Measurements from ENCODE around the gene POLR2E. TPM values are rescaled to one million over a fixed set of nuclear protein-coding genes. Genes with fewer than 3 reads are reported as not detected.

POLR2E gene
- total RNA-seq, 6 donors from 2014 or later, result 50.0 to 176 (median 103) TPM

DNA sequence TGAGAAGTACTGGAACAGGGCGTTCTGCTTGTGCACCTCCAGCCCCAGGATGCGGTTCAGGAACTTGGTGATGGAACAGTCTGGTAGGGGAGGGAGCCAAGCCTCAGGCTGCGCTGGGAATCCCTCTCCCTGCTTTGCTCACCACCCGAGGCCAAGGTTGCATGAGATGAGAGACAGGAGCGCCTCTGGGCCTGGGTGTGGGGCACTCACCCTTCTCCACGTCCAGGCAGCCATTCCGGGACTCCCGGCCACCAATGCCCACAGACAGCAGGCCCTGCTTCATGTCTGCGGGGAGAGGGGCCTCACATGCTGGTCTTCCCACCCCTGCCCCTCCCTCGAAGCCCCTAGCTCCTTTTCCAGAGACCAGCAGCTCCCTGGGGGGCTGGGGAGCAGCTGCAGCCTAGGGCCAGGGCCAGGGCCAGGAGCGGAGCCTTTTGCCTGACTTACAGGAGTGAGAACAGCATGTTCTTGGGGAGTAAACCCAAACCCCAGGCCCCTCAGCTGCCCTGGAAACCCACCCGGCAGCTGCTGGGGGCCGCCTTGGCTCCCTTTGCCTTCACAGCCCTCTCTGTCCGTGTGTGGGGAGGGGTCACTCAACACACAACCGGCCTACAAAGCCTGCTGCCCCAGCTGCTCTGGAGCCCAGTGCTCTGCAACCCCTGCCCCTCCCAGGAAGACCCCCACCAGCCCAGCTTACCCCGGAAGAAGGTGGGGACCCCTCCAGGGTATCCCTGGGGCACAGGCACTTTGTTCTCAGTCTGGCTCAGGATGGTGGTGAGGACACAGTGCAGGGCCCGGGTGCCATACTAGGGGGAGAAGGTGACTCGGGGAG, 15.8 kb upstream of the POLR2E start:
- H3K36me3 ChIP-seq, result peaks cover 36 to 99% (median 96%) of the 10 kb centered on the region in 4 donors
- TF ChIP-seq POLR2A (IDR thresholded peaks at IDR 0.05) (no peak), EP300 (IDR thresholded peaks at IDR 0.05) (no peak), POLR2AphosphoS5 (IDR thresholded peaks at IDR 0.05) (no peak)
- TF ChIP-seq, protein P1, sequence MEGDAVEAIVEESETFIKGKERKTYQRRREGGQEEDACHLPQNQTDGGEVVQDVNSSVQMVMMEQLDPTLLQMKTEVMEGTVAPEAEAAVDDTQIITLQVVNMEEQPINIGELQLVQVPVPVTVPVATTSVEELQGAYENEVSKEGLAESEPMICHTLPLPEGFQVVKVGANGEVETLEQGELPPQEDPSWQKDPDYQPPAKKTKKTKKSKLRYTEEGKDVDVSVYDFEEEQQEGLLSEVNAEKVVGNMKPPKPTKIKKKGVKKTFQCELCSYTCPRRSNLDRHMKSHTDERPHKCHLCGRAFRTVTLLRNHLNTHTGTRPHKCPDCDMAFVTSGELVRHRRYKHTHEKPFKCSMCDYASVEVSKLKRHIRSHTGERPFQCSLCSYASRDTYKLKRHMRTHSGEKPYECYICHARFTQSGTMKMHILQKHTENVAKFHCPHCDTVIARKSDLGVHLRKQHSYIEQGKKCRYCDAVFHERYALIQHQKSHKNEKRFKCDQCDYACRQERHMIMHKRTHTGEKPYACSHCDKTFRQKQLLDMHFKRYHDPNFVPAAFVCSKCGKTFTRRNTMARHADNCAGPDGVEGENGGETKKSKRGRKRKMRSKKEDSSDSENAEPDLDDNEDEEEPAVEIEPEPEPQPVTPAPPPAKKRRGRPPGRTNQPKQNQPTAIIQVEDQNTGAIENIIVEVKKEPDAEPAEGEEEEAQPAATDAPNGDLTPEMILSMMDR (IDR thresholded peaks at IDR 0.05), result no peak
- no peaks in the 10 kb centered on the region for H3K27me3 ChIP-seq
- peak overlapping the region in 2 of 4 donors; percentile 83 to 88 for H3K27ac ChIP-seq
- H3K4me3 ChIP-seq, result no peak overlapping the region
- peaks cover 26 to 49% (median 36%) of the 10 kb centered on the region in 4 donors for H3K4me1 ChIP-seq
- no peaks in the 10 kb centered on the region for H3K9me3 ChIP-seq
- 89 to 93% methylated on average over 11 to 15 of the region's 18 CpGs for WGBS, 2 donors
- no peak for ATAC-seq (ENCODE audit: low FRiP score in 2 of 2)
- peak in 1 of 2 donors; percentile 60 for DNase-seq

DNA sequence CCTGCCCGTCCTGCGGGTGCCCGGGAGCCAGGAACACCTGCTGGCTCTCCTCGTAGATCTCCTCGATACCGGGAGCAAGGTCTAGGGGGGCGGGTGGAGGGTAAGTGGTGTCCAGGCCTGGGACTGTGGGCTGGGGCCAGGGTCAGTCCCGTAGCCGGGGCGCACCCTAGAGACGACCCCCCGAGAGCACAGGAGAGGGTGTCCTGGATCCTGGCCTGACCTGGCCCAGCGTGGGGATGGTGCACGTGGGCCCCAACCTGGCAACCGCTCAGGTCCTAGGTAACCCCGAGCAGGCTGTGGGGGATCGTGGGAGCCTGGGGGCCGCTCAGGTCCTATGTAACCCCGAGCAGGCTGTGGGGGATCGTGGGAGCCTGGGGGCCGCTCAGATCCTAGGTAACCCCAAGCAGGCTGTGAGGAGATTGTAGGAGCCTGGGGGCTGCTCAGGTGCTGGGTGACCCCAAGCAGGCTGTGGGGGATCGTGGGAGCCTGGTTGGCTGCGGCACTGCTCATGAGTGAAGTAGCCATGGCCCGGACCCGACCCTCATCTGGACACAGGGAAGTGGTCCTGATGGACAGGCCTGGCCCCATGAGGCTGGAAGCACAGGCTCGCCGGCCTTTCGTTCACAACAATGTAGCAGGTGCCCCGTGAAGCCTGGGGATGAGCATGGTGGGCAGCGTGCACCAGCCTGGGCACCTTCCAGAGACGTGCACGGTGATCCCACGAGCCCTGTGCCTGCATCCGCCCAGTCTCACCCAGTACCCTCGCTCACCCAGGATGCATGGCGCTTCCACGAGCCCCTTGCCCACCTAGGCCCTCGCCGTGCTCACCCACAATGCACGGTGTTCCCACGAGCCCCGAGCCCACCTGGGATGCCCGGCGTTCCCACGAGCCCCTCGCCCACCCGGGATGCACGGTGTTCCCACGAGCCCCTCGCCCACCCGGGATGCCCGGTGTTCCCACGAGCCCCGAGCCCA, 14.8 kb upstream of the POLR2E start:
- WGBS, 2 donors, result 93 to 97% methylated on average over 36 of the region's 54 CpGs
- ATAC-seq (ENCODE audit: low FRiP score in 2 of 2) (no peak), DNase-seq (peak in 1 of 2 donors; percentile 81)
- Histone ChIP-seq H3K4me1 (peaks cover 36 to 59% (median 46%) of the 10 kb centered on the region in 4 donors), H3K36me3 (peaks cover 29 to 93% (median 91%) of the 10 kb centered on the region in 4 donors), H3K4me3 (no peak overlapping the region), H3K9me3 (no peaks in the 10 kb centered on the region), H3K27me3 (no peaks in the 10 kb centered on the region), H3K27ac (no peak overlapping the region)
- TF ChIP-seq EP300 (IDR thresholded peaks at IDR 0.05) (no peak), POLR2A (IDR thresholded peaks at IDR 0.05) (no peak), POLR2AphosphoS5 (IDR thresholded peaks at IDR 0.05) (no peak)
- TF ChIP-seq, protein P1 (IDR thresholded peaks at IDR 0.05), result no peak

DNA sequence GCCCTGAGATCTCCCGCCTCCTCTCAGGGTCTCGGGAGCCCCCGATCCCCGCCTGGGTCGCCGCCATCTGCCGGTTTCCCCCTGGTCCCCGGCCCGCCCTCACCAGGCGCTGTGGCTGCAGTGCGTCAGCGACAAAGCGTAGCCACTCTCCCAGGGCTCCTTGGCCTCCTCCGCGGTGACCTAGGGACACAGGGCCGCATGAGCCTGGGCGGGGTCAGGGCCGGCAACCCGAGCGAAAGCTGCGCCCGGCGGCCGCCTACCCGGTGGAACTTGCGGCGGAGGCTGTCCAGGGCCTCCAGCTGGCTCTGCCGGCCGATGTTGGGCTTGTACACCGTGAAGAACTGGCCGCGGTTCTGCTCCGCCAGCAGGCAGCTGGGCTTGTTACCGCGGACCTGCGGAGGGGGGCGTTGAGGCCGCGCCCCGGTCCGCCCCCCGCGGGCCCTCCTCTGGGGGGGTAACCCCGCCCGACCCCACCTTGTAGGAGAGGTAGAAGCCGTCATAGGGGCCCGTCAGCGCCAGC, 13.9 kb upstream of the POLR2E start:
- Histone ChIP-seq H3K4me1 (peaks cover 30 to 56% (median 45%) of the 10 kb centered on the region in 4 donors), H3K27me3 (no peaks in the 10 kb centered on the region), H3K9me3 (no peaks in the 10 kb centered on the region), H3K36me3 (peaks cover 24 to 84% (median 83%) of the 10 kb centered on the region in 4 donors), H3K27ac (no peak overlapping the region), H3K4me3 (no peak overlapping the region)
- no peak for ATAC-seq (ENCODE audit: low FRiP score in 2 of 2)
- no peak for DNase-seq
- TF ChIP-seq POLR2AphosphoS5 (IDR thresholded peaks at IDR 0.05), result peak in 1 of 2 donors; percentile 8
- TF ChIP-seq EP300 (IDR thresholded peaks at IDR 0.05), result no peak
- 90 to 95% methylated on average over 2 to 33 of the region's 48 CpGs for WGBS, 2 donors

DNA sequence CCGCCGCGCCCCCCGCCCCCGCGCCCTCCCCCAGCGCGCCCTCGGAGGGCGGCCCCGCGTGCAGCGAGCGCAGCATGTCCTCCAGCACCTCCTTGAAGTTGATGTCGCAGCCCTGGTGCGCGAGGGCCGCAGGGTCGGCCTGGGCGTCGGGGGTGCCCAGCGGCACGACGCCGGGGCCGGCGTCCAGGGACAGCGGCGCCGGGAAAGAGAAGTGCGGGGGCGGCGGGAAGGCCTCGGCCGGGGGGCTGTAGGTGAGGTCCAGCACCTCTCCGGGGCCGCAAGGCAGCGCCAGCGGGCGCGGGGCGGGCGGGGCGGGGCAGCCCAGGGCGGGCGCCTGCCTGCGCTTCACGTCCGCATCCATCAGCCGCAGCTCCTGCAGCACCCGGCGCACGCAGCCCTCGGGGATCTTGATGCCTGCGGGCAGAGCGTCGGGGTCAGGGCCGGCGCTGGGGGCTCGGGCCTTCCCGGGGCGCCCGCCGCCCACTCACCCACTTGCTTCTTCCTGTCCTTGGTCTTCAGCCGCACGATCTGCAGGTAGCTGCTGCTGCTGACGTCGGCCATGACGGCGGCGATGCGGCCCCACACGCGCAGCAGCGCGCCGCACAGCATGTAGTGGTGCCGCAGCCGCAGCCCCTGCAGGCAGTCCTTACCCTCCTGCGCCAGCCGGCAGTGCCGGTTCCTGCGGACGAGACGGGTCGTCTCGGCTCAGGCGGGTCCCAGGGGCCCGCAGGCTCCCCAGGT, 13.3 kb upstream of the POLR2E start:
- Histone ChIP-seq H3K36me3 (peaks cover 23 to 77% (median 76%) of the 10 kb centered on the region in 4 donors), H3K27ac (no peak overlapping the region), H3K27me3 (no peaks in the 10 kb centered on the region), H3K9me3 (no peaks in the 10 kb centered on the region), H3K4me1 (peaks cover 24 to 51% (median 40%) of the 10 kb centered on the region in 4 donors), H3K4me3 (no peak overlapping the region)
- peak in 1 of 2 donors; percentile 87 for DNase-seq
- TF ChIP-seq, protein P1 (IDR thresholded peaks at IDR 0.05), result no peak
- TF ChIP-seq POLR2A (IDR thresholded peaks at IDR 0.05) (no peak), EP300 (IDR thresholded peaks at IDR 0.05) (no peak), POLR2AphosphoS5 (IDR thresholded peaks at IDR 0.05) (no peak)
- WGBS, 2 donors, result 95 to 96% methylated on average over 34 to 57 of the region's 89 CpGs
- no peak for ATAC-seq (ENCODE audit: low FRiP score in 2 of 2)

Data from upper lobe of left lung (tissue), 6 donors.